HepG2 (cell line): ENCODE data around the gene HLCS. TPM values are rescaled to one million over a fixed set of nuclear protein-coding genes. Genes with fewer than 3 reads are reported as not detected.

Source experiments
- ATF5 ChIP-seq: sonication (generic); formaldehyde crosslinking; IDR thresholded peaks from 2 replicates; pipeline ENCODE4 v1.4.0; 2020; ENCODE audit warnings: mild to moderate bottlenecking, low read depth, missing genetic modification reagents
- CENPX ChIP-seq: sonication (generic); formaldehyde crosslinking; IDR thresholded peaks from 2 replicates; pipeline ENCODE4 v1.9.0; 2021; ENCODE audit warnings: mild to moderate bottlenecking, missing genetic modification reagents, moderate library complexity
- FOXJ3 ChIP-seq: sonication (generic); formaldehyde crosslinking; IDR thresholded peaks from 2 replicates; pipeline ENCODE4 v1.4.0; 2020; ENCODE audit warnings: missing genetic modification reagents, mild to moderate bottlenecking, borderline replicate concordance
- JUND ChIP-seq: sonication (generic); formaldehyde crosslinking; IDR thresholded peaks from 2 replicates; pipeline ENCODE4 v1.8.0; 2022; ENCODE audit warnings: mild to moderate bottlenecking, missing genetic modification reagents
- KAT7 ChIP-seq: IDR thresholded peaks from 2 replicates; pipeline ENCODE4 v1.6.1; 2018; ENCODE audit warnings: borderline replicate concordance, missing compliant biosample characterization
- KDM6A ChIP-seq: IDR thresholded peaks from 2 replicates; pipeline ENCODE4 v1.6.1; 2016; ENCODE audit warnings: low read depth
- MTERF4 ChIP-seq: sonication (generic); formaldehyde crosslinking; IDR thresholded peaks from 2 replicates; pipeline ENCODE4 v1.8.0; 2023; ENCODE audit warnings: mild to moderate bottlenecking, missing genetic modification reagents
- NFKBIZ ChIP-seq: IDR thresholded peaks from 2 replicates; pipeline ENCODE4 v1.6.1; 2018; ENCODE audit warnings: missing genetic modification reagents, missing compliant biosample characterization
- NR2F6 ChIP-seq, 2 experiments: IDR thresholded peaks; 2 replicates each; pipeline ENCODE4 v1.6.1; 2016; ENCODE audit warnings: antibody characterized with exemption in 1 of 2, mild to moderate bottlenecking in 1 of 2
- PAWR ChIP-seq: sonication (generic); formaldehyde crosslinking; IDR thresholded peaks from 2 replicates; pipeline ENCODE4 v1.4.0; 2020; ENCODE audit warnings: missing genetic modification reagents, mild to moderate bottlenecking, borderline replicate concordance
- PHF21A ChIP-seq: sonication (generic); formaldehyde crosslinking; IDR thresholded peaks from 2 replicates; pipeline ENCODE4 v1.5.0; 2020; ENCODE audit warnings: mild to moderate bottlenecking, missing genetic modification reagents
- PRMT3 ChIP-seq: sonication (generic); formaldehyde crosslinking; IDR thresholded peaks from 2 replicates; pipeline ENCODE4 v1.8.1; 2022; ENCODE audit warnings: low read depth, mild to moderate bottlenecking, moderate library complexity, missing genetic modification reagents, borderline replicate concordance
- SIN3A ChIP-seq: IDR thresholded peaks from 2 replicates; pipeline ENCODE4 v1.6.1; 2011; ENCODE audit warnings: low read depth, mild to moderate bottlenecking, control low read depth, low read length, borderline replicate concordance
- STAT5B ChIP-seq: sonication (generic); formaldehyde crosslinking; IDR thresholded peaks from 2 replicates; pipeline ENCODE4 v1.4.0; 2020; ENCODE audit warnings: missing genetic modification reagents
- YEATS4 ChIP-seq: sonication (generic); formaldehyde crosslinking; IDR thresholded peaks from 2 replicates; pipeline ENCODE4 v1.4.0; 2020; ENCODE audit warnings: missing genetic modification reagents, borderline replicate concordance
- ZC3H13 ChIP-seq: sonication (generic); formaldehyde crosslinking; IDR thresholded peaks from 2 replicates; pipeline ENCODE4 v1.8.1; 2023; ENCODE audit warnings: mild to moderate bottlenecking, missing genetic modification reagents, moderate library complexity
- ZFP90 ChIP-seq: sonication (generic); formaldehyde crosslinking; IDR thresholded peaks from 2 replicates; pipeline ENCODE4 v1.8.0; 2022; ENCODE audit warnings: missing genetic modification reagents, mild to moderate bottlenecking, inconsistent platforms, borderline replicate concordance
- ZIK1 ChIP-seq: sonication (generic); formaldehyde crosslinking; IDR thresholded peaks from 2 replicates; pipeline ENCODE4 v1.5.0; 2020; ENCODE audit warnings: mild to moderate bottlenecking, low read depth, missing genetic modification reagents, borderline replicate concordance
- ZMAT3 ChIP-seq: sonication (generic); formaldehyde crosslinking; conservative IDR thresholded peaks from 2 replicates; pipeline ENCODE4 v1.7.0; 2021; ENCODE audit warnings: missing genetic modification reagents
- ZNF124 ChIP-seq: sonication (generic); formaldehyde crosslinking; IDR thresholded peaks from 2 replicates; pipeline ENCODE4 v1.4.0; 2020; ENCODE audit warnings: missing genetic modification reagents
- ZNF260 ChIP-seq: sonication (generic); formaldehyde crosslinking; IDR thresholded peaks from 2 replicates; pipeline ENCODE4 v1.4.0; 2020; ENCODE audit warnings: missing genetic modification reagents, low read depth, mild to moderate bottlenecking, borderline replicate concordance
- ZNF264 ChIP-seq: sonication (generic); formaldehyde crosslinking; IDR thresholded peaks from 2 replicates; pipeline ENCODE4 v1.4.0; 2020; ENCODE audit warnings: missing genetic modification reagents
- ZNF296 ChIP-seq: sonication (generic); formaldehyde crosslinking; conservative IDR thresholded peaks from 2 replicates; pipeline ENCODE4 v1.5.0; 2020; ENCODE audit warnings: mild to moderate bottlenecking, missing genetic modification reagents
- ZNF331 ChIP-seq: sonication (generic); formaldehyde crosslinking; IDR thresholded peaks from 2 replicates; pipeline ENCODE4 v1.4.0; 2020; ENCODE audit warnings: missing genetic modification reagents
- ZNF414 ChIP-seq: sonication (generic); formaldehyde crosslinking; IDR thresholded peaks from 2 replicates; pipeline ENCODE4 v1.5.0; 2020; ENCODE audit warnings: missing genetic modification reagents
- ZNF468 ChIP-seq: sonication (generic); formaldehyde crosslinking; IDR thresholded peaks from 2 replicates; pipeline ENCODE4 v1.8.0; 2022; ENCODE audit warnings: mild to moderate bottlenecking, moderate library complexity, missing genetic modification reagents
- ZNF713 ChIP-seq: sonication (generic); formaldehyde crosslinking; IDR thresholded peaks from 2 replicates; pipeline ENCODE4 v1.4.0; 2020; ENCODE audit warnings: mild to moderate bottlenecking, missing genetic modification reagents
- ZNF737 ChIP-seq: sonication (generic); formaldehyde crosslinking; IDR thresholded peaks from 2 replicates; pipeline ENCODE4 v1.5.0; 2020; ENCODE audit warnings: missing genetic modification reagents, mild to moderate bottlenecking, borderline replicate concordance
- ZNF776 ChIP-seq: sonication (generic); formaldehyde crosslinking; IDR thresholded peaks from 2 replicates; pipeline ENCODE4 v1.4.0; 2020; ENCODE audit warnings: mild to moderate bottlenecking, missing genetic modification reagents
- ZNF780A ChIP-seq: sonication (generic); formaldehyde crosslinking; IDR thresholded peaks from 2 replicates; pipeline ENCODE4 v1.8.0; 2022; ENCODE audit warnings: mild to moderate bottlenecking, missing genetic modification reagents, moderate library complexity
- ZNF841 ChIP-seq: sonication (generic); formaldehyde crosslinking; IDR thresholded peaks from 2 replicates; pipeline ENCODE4 v1.8.1; 2023; ENCODE audit warnings: missing genetic modification reagents, borderline replicate concordance
- polyA plus RNA-seq, 8 experiments: library from polyadenylated mRNA; depleted of rRNA in 3 of 8; stranded (reverse) in 7 of 8; unstranded in 1 of 8; fragments of >200 nt; fragmentation: Illumina TruSeq in 4 of 8; extraction: Trizol in 4 of 8; gene quantifications; 2 replicates each; pipeline versions ENCODE4 v1.2.1 to v1.2.3, GENCODE V29; 2011 to 2016; ENCODE audit warnings: low read depth in 4 of 8, missing spikeins in 1 of 8, mixed read lengths in 1 of 8; ENCODE audit not compliant: insufficient read depth in 1 of 8
- total RNA-seq, 5 experiments: library from RNA; depleted of rRNA; stranded (reverse); fragments of >200 nt; fragmentation: Illumina TruSeq; extraction: Trizol; gene quantifications; 2 replicates each; pipeline ENCODE4 v1.2.3, GENCODE V29; 2016; ENCODE audit warnings: low read depth in 1 of 5

HLCS gene
- total and polyA plus RNA-seq, 2 of the 13 experiments (the other 11 are each of a cell fraction or from before 2014, with no cell fraction given): 7.9 to 12.3 TPM

GRCh38 chr21:36700971-36701755 is 265.3 kb downstream of the HLCS start (continued):
- no peak for TF ChIP-seq ZNF776
- no peak for TF ChIP-seq ZNF780A (CRISPR knock-in tag)
- TF ChIP-seq MTERF4: no peak
- no peak for TF ChIP-seq ZC3H13 (CRISPR knock-in tag)
- no peak for TF ChIP-seq KAT7
- no peak for TF ChIP-seq ZNF260
- no peak for TF ChIP-seq ZNF264 (CRISPR knock-in tag)
- no peak for TF ChIP-seq ZNF124 (CRISPR knock-in tag)
- TF ChIP-seq PRMT3: no peak
- TF ChIP-seq FOXJ3 (CRISPR knock-in tag): no peak
- TF ChIP-seq PHF21A: no peak
- no peak for TF ChIP-seq ZFP90 (CRISPR knock-in tag)
- TF ChIP-seq CENPX (CRISPR knock-in tag): no peak
- no peak for TF ChIP-seq ZIK1 (CRISPR knock-in tag)
- no peak for TF ChIP-seq ZNF841 (CRISPR knock-in tag)
- no peak for TF ChIP-seq ZNF737
- TF ChIP-seq ZNF331 (CRISPR knock-in tag): no peak
- TF ChIP-seq NFKBIZ: no peak
- TF ChIP-seq ZNF713 (CRISPR knock-in tag): no peak
- TF ChIP-seq ATF5 (CRISPR knock-in tag): no peak
- no peak for TF ChIP-seq STAT5B (CRISPR knock-in tag)
- TF ChIP-seq SIN3A: no peak
- TF ChIP-seq JUND (CRISPR knock-in tag): no peak
- no peak for TF ChIP-seq ZNF296 (CRISPR knock-in tag)
- TF ChIP-seq ZNF468 (CRISPR knock-in tag): no peak
- TF ChIP-seq KDM6A (CRISPR knock-in tag): no peak
- no peak for TF ChIP-seq ZMAT3
- no peak for TF ChIP-seq ZNF414
- TF ChIP-seq PAWR: no peak
- TF ChIP-seq NR2F6 (IDR thresholded peaks at IDR 0.05): no peak
- TF ChIP-seq NR2F6 (CRISPR knock-in tag; IDR thresholded peaks at IDR 0.05): no peak
- 0 out of 2 replicates have a peak, but pooled peaks have one; percentile 29 for TF ChIP-seq YEATS4 (CRISPR knock-in tag)
